B cell (primary cell): ENCODE results near the gene C1QTNF6. TPM values are rescaled to one million over a fixed set of nuclear protein-coding genes. Genes with fewer than 3 reads are reported as not detected.

Experiments used
- ATAC-seq: fragments of 200-7000 bp; cut with Tn5 transposase; one replicate; pipeline ENCODE4 v1.10.0; 2021; ENCODE audit warnings: low read depth, mild to moderate bottlenecking, moderate number of reproducible peaks, moderate library complexity
- CTCF ChIA-PET: fragments of 350-600 bp; sonication (Branson Sonifier 250); formaldehyde crosslinking; loops from one replicate; lab custom pipeline; 2021; ENCODE audit warnings: antibody characterized with exemption, inconsistent platforms; lab: Charles Lee
- POLR2A ChIA-PET: fragments of 350-600 bp; sonication (Branson Sonifier 250); formaldehyde crosslinking; loops from one replicate; lab custom pipeline; 2021; ENCODE audit warnings: antibody characterized with exemption; lab: Charles Lee
- DNase-seq: peaks from one replicate; pipeline ENCODE4 v3.0.0; 2013
- H2AFZ ChIP-seq: 2 replicates; pipeline ENCODE4 v1.6.1; 2012; ENCODE audit warnings: mild to moderate bottlenecking, low read depth, low read length; ENCODE audit not compliant: insufficient read depth, poor library complexity, severe bottlenecking
- H3K27ac ChIP-seq, 2 donors: 1 replicate in 1 of 2; 2 replicates in 1 of 2; pipeline ENCODE4 v1.5.1; 2012 to 2013; ENCODE audit warnings: low read length in 2 of 2, mild to moderate bottlenecking in 2 of 2, moderate library complexity in 1 of 2
- H3K27me3 ChIP-seq, 4 experiments: fragments of 200-600 bp in 1 of 4; sonication (generic) in 1 of 4; replicated peaks in 1 of 4; 1 replicate in 2 of 4; 2 replicates in 2 of 4; pipeline versions ENCODE4 v1.6.1 to v1.7.0; 2013 to 2016; ENCODE audit warnings: low read length in 3 of 4, mild to moderate bottlenecking in 2 of 4, mixed read lengths in 1 of 4, moderate library complexity in 1 of 4; ENCODE audit not compliant: insufficient read depth in 4 of 4, control insufficient read depth in 3 of 4; ENCODE audit errors: control extremely low read depth in 1 of 4
- H3K36me3 ChIP-seq, 2 experiments: replicated peaks in 1 of 2; 1 replicate in 1 of 2; 2 replicates in 1 of 2; pipeline versions ENCODE4 v1.6.1 to v1.7.1; 2013; ENCODE audit warnings: low read length in 1 of 2; ENCODE audit not compliant: insufficient read depth in 2 of 2, control insufficient read depth in 1 of 2; ENCODE audit errors: control extremely low read depth in 1 of 2, extremely low read depth in 1 of 2
- H3K4me1 ChIP-seq, 2 donors: fragments of 200-600 bp in 1 of 2; sonication (generic) in 1 of 2; 1 replicate in 1 of 2; 2 replicates in 1 of 2; pipeline versions ENCODE4 v1.5.1 to v1.6.1; 2013 to 2017; ENCODE audit warnings: low read length in 2 of 2; ENCODE audit not compliant: control insufficient read depth in 2 of 2, insufficient read depth in 2 of 2
- H3K4me2 ChIP-seq: replicated peaks from 2 replicates; pipeline ENCODE3; 2012; ENCODE audit warnings: mild to moderate bottlenecking, low read depth, low read length; ENCODE audit not compliant: poor library complexity, severe bottlenecking
- H3K4me3 ChIP-seq, 5 experiments: fragments of 200-600 bp in 1 of 5; sonication (generic) in 1 of 5; 1 replicate in 3 of 5; 2 replicates in 2 of 5; pipeline versions ENCODE4 v1.5.1 to v1.7.0; 2011 to 2016; ENCODE audit warnings: low read length in 4 of 5, mild to moderate bottlenecking in 4 of 5, low read depth in 2 of 5, control low read depth in 1 of 5, moderate library complexity in 1 of 5; ENCODE audit not compliant: insufficient read depth in 1 of 5; ENCODE audit errors: control extremely low read depth in 1 of 5, extremely low read depth in 1 of 5
- H3K79me2 ChIP-seq: fragments of 200-600 bp; sonication (generic); one replicate; pipeline ENCODE4 v1.6.0; 2016; ENCODE audit warnings: low read length; ENCODE audit not compliant: control insufficient read depth, insufficient read depth
- H3K9ac ChIP-seq: fragments of 200-600 bp; sonication (generic); 2 replicates; pipeline ENCODE4 v1.6.1; 2017; ENCODE audit warnings: mild to moderate bottlenecking, low read length, moderate library complexity
- H3K9me3 ChIP-seq, 3 donors: one replicate each; pipeline versions ENCODE4 v1.6.1 to v1.7.1; 2013; ENCODE audit warnings: low read length in 2 of 3; ENCODE audit not compliant: control insufficient read depth in 2 of 3, insufficient read depth in 1 of 3; ENCODE audit errors: control extremely low read depth in 1 of 3
- H4K20me1 ChIP-seq: 2 replicates; pipeline ENCODE4 v1.6.0; 2012; ENCODE audit warnings: mild to moderate bottlenecking, low read length; ENCODE audit not compliant: insufficient read depth, control insufficient read depth, poor library complexity, severe bottlenecking
- H3K27ac Mint-ChIP-seq: one replicate; pipeline ENCODE4 v1.8.0; 2021; ENCODE audit warnings: mixed read lengths
- H3K27me3 Mint-ChIP-seq: one replicate; pipeline ENCODE4 v1.8.0; 2021; ENCODE audit warnings: mixed read lengths
- H3K4me1 Mint-ChIP-seq: one replicate; pipeline ENCODE4 v1.8.0; 2021; ENCODE audit warnings: mixed read lengths
- H3K4me3 Mint-ChIP-seq: one replicate; pipeline ENCODE4 v1.8.0; 2021; ENCODE audit warnings: mixed read lengths
- H3K9me3 Mint-ChIP-seq: one replicate; pipeline ENCODE4 v1.8.0; 2022; ENCODE audit warnings: mixed read lengths; ENCODE audit not compliant: insufficient read depth
- EZH2 ChIP-seq: IDR thresholded peaks from 2 replicates; pipeline ENCODE4 v1.6.1; 2012; ENCODE audit warnings: borderline replicate concordance, low read depth, mild to moderate bottlenecking, moderate library complexity, low read length; ENCODE audit not compliant: insufficient read depth, poor library complexity, severe bottlenecking
- WGBS: methylation state at CpG from one replicate; pipeline ENCODE4 v1.1.5; 2013; ENCODE audit warnings: missing lambda C conversion rate; ENCODE audit not compliant: insufficient coverage; 5-methylcytosine and 5-hydroxymethylcytosine counted together
- intact Hi-C: fragments of 100-400 bp; cut with micrococcal nuclease; formaldehyde crosslinking; loops from one replicate; pipeline ENCODE4 v1.10.0; 2022
- polyA plus RNA-seq: library from polyadenylated mRNA; depleted of rRNA; stranded (reverse); fragments of >200 nt; gene quantifications from 2 replicates; pipeline ENCODE4 v1.2.3, GENCODE V29; 2012
- total RNA-seq, 2 donors: library from RNA; stranded (reverse); fragments of 120-200 nt in 1 of 2; gene quantifications; 1 replicate in 1 of 2; 2 replicates in 1 of 2; pipeline versions ENCODE4 v1.2.3 to v1.2.4, GENCODE V29; 2013 to 2022
- TF ChIP-seq, protein P1 (sequence below): fragments of 200-600 bp; IDR thresholded peaks from one replicate; pipeline ENCODE4 v1.8.0; 2022; ENCODE audit warnings: antibody characterized with exemption, mild to moderate bottlenecking

The C1QTNF6 gene
- total and polyA plus RNA-seq, 2 donors (not counting 1 experiment from before 2014, with no cell fraction given), result 18.5 to 33.9 TPM

DNA sequence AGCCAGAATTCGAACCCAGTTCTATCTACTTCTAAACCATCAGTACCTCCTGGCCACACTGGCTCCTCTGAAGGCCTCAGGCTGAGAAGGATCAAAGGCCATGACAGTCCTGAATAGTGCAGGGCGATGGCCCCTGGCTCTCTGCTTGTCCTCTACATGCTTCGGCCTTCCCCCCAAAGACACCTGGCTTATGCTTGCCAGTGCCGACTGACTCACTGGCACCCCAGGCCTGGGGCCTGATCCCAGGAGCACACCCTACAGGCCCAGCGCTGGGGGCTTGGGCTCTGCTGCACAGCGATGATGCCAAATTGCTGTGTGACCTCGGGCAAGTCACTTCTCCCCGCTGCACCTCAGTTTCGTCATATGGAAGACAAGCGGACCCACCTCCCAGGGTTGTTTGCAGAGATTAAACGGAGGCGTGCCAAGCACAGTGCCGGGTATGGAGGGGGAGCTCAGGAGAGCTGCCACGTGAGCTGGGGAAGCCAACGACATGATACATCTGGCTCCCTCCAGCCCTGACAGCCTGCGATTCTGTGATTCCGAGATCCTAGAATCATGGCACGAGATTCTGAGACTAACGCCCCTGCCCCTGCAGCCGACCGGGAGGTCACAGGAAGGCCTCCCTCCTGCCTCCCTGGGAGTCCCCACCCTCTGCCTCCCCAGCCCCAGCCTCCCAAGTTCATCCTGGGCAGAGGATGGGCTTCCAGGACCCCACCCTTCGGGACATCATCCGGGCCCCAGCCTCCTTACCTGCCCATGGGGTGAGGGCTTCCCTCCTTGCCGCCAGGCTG lies 23.2 kb upstream of the C1QTNF6 start:
- Histone ChIP-seq H3K4me2 (no peak overlapping the region), H3K79me2 (peaks cover 5% of the 10 kb centered on the region), H4K20me1 (no peaks in the 10 kb centered on the region), H3K27ac (no peak overlapping the region), H3K9ac (no peak overlapping the region), H3K4me1 (peaks cover 0 to under 1% of the 10 kb centered on the region in 2 donors), H3K9me3 (no peaks in the 10 kb centered on the region), H3K27me3 (no peaks in the 10 kb centered on the region), H3K36me3 (no peaks in the 10 kb centered on the region), H2AFZ (no peak overlapping the region), H3K4me3 (no peak overlapping the region)
- no peak overlapping the region for H3K4me3 Mint-ChIP-seq
- ATAC-seq, result no peak
- DNase-seq, result no peak
- peaks cover 3% of the 10 kb centered on the region for H3K4me1 Mint-ChIP-seq
- intact Hi-C loops, result no loop called here
- CTCF ChIA-PET, result interaction anchor here (1.1 to 1.7 kb wide), 3 partner anchors 10 to 48 kb away, joined by 3 to 4 read pairs (median 4); no protein-coding TSS in a partner anchor
- POLR2A ChIA-PET, result interaction anchor here (0.6 kb wide), 1 partner anchor 15 kb away, joined by 7 read pairs; no protein-coding TSS in a partner anchor
- H3K27ac Mint-ChIP-seq, result no peak overlapping the region
- TF ChIP-seq, protein P1, sequence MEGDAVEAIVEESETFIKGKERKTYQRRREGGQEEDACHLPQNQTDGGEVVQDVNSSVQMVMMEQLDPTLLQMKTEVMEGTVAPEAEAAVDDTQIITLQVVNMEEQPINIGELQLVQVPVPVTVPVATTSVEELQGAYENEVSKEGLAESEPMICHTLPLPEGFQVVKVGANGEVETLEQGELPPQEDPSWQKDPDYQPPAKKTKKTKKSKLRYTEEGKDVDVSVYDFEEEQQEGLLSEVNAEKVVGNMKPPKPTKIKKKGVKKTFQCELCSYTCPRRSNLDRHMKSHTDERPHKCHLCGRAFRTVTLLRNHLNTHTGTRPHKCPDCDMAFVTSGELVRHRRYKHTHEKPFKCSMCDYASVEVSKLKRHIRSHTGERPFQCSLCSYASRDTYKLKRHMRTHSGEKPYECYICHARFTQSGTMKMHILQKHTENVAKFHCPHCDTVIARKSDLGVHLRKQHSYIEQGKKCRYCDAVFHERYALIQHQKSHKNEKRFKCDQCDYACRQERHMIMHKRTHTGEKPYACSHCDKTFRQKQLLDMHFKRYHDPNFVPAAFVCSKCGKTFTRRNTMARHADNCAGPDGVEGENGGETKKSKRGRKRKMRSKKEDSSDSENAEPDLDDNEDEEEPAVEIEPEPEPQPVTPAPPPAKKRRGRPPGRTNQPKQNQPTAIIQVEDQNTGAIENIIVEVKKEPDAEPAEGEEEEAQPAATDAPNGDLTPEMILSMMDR, result no peak
- TF ChIP-seq EZH2, result no peak
- 97% methylated on average over 23 of the region's 24 CpGs for WGBS
- H3K27me3 Mint-ChIP-seq, result no peaks in the 10 kb centered on the region
- no peaks in the 10 kb centered on the region for H3K9me3 Mint-ChIP-seq
